ENCODE data around the gene AKR1C3. TPM values are rescaled to one million over a fixed set of nuclear protein-coding genes. Genes with fewer than 3 reads are reported as not detected.

AKR1C3 gene
- total RNA-seq, 1 experiment from 2014 or later, result 177 TPM

DNA sequence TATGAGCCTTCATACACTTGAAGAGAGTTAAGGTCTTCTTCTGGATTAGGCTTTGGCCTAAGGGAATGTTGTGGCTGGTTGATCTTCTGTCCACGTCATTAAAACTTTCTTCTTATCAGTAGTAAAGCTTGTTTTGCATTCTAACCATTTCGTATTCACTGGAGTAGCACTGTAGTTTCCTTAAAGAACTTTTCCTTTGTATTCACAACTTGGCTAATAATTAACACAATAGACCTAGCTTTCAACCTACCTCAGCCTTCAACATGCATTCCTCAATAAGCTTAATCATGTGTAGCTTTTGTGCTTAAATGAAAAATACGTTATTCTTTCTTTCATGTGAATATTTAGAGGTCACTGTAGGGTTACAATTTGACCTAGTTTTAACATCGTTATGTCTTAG lies 48.0 kb downstream of the AKR1C3 start:
- H3K36me3 Mint-ChIP-seq (ENCODE audit: insufficient read depth, unreplicated experiment), result peaks cover 11% of the 10 kb centered on the region
- no TSS peak for BruUV-seq (replicated peaks)
- peak overlapping the region; percentile 95 for H3K27ac Mint-ChIP-seq (ENCODE audit: unreplicated experiment)
- peaks cover 35% of the 10 kb centered on the region for H3K4me1 Mint-ChIP-seq (ENCODE audit: low read depth, unreplicated experiment)
- DNase-seq, result no peak
- TF ChIP-seq, protein P1, sequence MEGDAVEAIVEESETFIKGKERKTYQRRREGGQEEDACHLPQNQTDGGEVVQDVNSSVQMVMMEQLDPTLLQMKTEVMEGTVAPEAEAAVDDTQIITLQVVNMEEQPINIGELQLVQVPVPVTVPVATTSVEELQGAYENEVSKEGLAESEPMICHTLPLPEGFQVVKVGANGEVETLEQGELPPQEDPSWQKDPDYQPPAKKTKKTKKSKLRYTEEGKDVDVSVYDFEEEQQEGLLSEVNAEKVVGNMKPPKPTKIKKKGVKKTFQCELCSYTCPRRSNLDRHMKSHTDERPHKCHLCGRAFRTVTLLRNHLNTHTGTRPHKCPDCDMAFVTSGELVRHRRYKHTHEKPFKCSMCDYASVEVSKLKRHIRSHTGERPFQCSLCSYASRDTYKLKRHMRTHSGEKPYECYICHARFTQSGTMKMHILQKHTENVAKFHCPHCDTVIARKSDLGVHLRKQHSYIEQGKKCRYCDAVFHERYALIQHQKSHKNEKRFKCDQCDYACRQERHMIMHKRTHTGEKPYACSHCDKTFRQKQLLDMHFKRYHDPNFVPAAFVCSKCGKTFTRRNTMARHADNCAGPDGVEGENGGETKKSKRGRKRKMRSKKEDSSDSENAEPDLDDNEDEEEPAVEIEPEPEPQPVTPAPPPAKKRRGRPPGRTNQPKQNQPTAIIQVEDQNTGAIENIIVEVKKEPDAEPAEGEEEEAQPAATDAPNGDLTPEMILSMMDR (IDR thresholded peaks at IDR 0.05; ENCODE audit: unreplicated experiment), result no peak
- intact Hi-C loops (cut with micrococcal nuclease; ENCODE audit: unreplicated experiment), result loop anchor here (10.0 kb wide), 1 partner anchor 53 kb away; the partner anchor contains the start of gene AKR1C4
- CTCF ChIA-PET, result interaction anchor here (0.6 to 1.6 kb wide), 6 partner anchors 16 to 1064 kb away, joined by 3 to 4 read pairs (median 3); no protein-coding TSS in a partner anchor
- peak overlapping the region; percentile 55 for H3K4me3 Mint-ChIP-seq (ENCODE audit: low read depth, unreplicated experiment)
- H3K9me3 Mint-ChIP-seq (ENCODE audit: low read depth, unreplicated experiment), result peaks cover 9% of the 10 kb centered on the region
- H3K27me3 Mint-ChIP-seq (ENCODE audit: unreplicated experiment), result no peaks in the 10 kb centered on the region

DNA sequence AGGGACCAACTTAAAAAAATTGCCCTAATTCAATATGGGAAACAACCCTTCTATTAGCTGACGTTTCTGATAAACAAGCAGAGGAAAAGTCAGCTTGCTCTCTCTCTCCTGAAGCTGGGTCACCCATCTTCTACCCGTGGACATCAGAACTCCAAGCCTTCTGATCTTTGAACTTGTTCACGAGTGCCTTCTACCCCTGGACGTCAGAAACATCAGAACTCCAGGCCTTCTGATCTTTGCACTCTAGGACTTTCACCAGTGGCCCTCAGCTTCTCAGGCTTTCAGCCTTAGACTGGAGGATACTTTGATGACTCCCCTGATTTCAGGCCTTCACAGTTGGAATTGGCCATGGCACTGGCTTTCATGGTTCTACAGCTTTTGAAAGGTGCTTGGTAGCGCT lies 48.9 kb downstream of the AKR1C3 start:
- DNase-seq, result no peak
- BruUV-seq (replicated peaks), result no TSS peak
- peaks cover 3% of the 10 kb centered on the region for H3K9me3 Mint-ChIP-seq (ENCODE audit: low read depth, unreplicated experiment)
- peak overlapping the region; percentile 54 for H3K27ac Mint-ChIP-seq (ENCODE audit: unreplicated experiment)
- H3K4me3 Mint-ChIP-seq (ENCODE audit: low read depth, unreplicated experiment), result no peak overlapping the region
- TF ChIP-seq, protein P1 (IDR thresholded peaks at IDR 0.05; ENCODE audit: unreplicated experiment), result no peak
- peaks cover 19% of the 10 kb centered on the region for H3K36me3 Mint-ChIP-seq (ENCODE audit: insufficient read depth, unreplicated experiment)
- intact Hi-C loops (cut with micrococcal nuclease; ENCODE audit: unreplicated experiment), result loop anchor here (10.0 kb wide), 1 partner anchor 52 kb away; the partner anchor contains the start of gene AKR1C4
- H3K4me1 Mint-ChIP-seq (ENCODE audit: low read depth, unreplicated experiment), result peaks cover 45% of the 10 kb centered on the region
- no peaks in the 10 kb centered on the region for H3K27me3 Mint-ChIP-seq (ENCODE audit: unreplicated experiment)
- CTCF ChIA-PET, result no interaction called here

DNA sequence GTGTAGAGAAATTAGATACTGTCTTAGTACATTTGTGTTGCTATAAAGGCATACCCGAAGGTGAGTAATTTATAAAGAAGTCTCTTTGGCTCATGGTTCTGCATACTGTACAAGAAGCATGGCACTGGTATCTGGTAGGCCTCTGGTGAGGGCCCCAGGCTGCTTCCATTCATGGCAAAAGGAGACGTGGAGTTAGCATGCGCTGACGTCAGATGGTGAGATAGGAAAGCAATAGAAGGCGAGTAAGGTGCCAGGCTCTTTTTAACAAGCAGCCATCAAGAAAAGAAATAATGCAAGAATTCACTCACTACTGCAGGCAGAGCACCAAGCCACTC lies 52.7 kb downstream of the AKR1C3 start:
- peaks cover 44% of the 10 kb centered on the region for H3K4me1 Mint-ChIP-seq (ENCODE audit: low read depth, unreplicated experiment)
- intact Hi-C loops (cut with micrococcal nuclease; ENCODE audit: unreplicated experiment), result loop anchor here (5.0 to 10.0 kb wide), 3 partner anchors 48 to 135 kb away; partner anchors contain the start of gene AKR1C4
- H3K36me3 Mint-ChIP-seq (ENCODE audit: insufficient read depth, unreplicated experiment), result peaks cover 20% of the 10 kb centered on the region
- no peaks in the 10 kb centered on the region for H3K27me3 Mint-ChIP-seq (ENCODE audit: unreplicated experiment)
- no peak for DNase-seq
- BruUV-seq (replicated peaks), result no TSS peak
- TF ChIP-seq, protein P1 (IDR thresholded peaks at IDR 0.05; ENCODE audit: unreplicated experiment), result no peak
- CTCF ChIA-PET, result no interaction called here
- peak overlapping the region; percentile 85 for H3K27ac Mint-ChIP-seq (ENCODE audit: unreplicated experiment)
- peak overlapping the region; percentile 44 for H3K4me3 Mint-ChIP-seq (ENCODE audit: low read depth, unreplicated experiment)
- peaks cover 2% of the 10 kb centered on the region for H3K9me3 Mint-ChIP-seq (ENCODE audit: low read depth, unreplicated experiment)

DNA sequence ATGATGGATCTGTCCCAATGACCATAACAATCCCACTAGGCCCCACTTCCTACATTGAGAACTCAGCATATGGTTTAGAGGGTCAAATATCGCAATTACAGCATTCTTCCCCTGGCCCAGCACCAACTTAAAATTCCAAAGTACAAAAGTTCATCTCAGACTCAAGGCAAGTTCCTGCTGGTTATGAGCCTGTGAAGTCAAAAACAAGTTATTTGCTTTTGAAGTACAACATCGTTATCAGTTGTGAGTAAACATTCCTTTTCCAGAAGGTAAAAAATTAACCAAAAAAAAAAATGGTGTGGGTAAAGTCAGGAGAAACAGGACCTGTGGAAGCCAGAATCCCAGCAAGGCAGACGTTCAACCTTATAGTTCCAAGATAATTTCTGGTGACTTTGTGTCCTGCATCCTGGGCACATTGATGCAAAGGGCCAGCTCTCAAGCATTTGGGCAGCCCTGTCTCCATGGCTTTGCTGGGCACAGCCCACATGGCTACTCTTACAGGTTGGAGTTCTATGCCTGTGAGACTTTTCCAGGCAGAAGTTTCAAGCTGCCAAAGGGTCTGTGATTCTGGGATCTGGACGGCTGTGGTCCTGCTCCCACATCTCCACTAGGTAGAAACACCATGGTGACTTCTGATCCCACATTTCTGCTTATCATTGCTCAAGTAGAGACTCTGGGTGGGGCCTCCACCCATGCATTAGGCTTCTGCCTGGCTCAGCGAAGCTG lies 53.2 kb downstream of the AKR1C3 start:
- CTCF ChIA-PET, result interaction anchor here (0.8 kb wide), 1 partner anchor 53 kb away, joined by 3 read pairs; the partner anchor contains the start of gene AKR1C3
- intact Hi-C loops (cut with micrococcal nuclease; ENCODE audit: unreplicated experiment), result loop anchor here (5.0 to 10.0 kb wide), 3 partner anchors 47 to 135 kb away; partner anchors contain the start of gene AKR1C4
- Mint-ChIP-seq H3K4me3 (ENCODE audit: low read depth, unreplicated experiment) (peak overlapping the region; percentile 44), H3K27ac (ENCODE audit: unreplicated experiment) (peak overlapping the region; percentile 85), H3K9me3 (ENCODE audit: low read depth, unreplicated experiment) (peaks cover 2% of the 10 kb centered on the region), H3K36me3 (ENCODE audit: insufficient read depth, unreplicated experiment) (peaks cover 15% of the 10 kb centered on the region), H3K27me3 (ENCODE audit: unreplicated experiment) (no peaks in the 10 kb centered on the region), H3K4me1 (ENCODE audit: low read depth, unreplicated experiment) (peaks cover 39% of the 10 kb centered on the region)
- no TSS peak for BruUV-seq (replicated peaks)
- TF ChIP-seq, protein P1 (IDR thresholded peaks at IDR 0.05; ENCODE audit: unreplicated experiment), result no peak
- DNase-seq, result peak; percentile 47

All from Calu3 (cell line).